ENCODE data around the gene CSNK1D. TPM values are rescaled to one million over a fixed set of nuclear protein-coding genes. Genes with fewer than 3 reads are reported as not detected.

CSNK1D gene
- total and polyA plus RNA-seq, 10 of the 15 experiments (the other 5 are each of a cell fraction or from before 2014, with no cell fraction given): 5.7 to 105 (median 58.1) TPM

GRCh38 chr17:82228278-82228841 is 45.1 kb downstream of the CSNK1D start (continued):
- no peak for TF ChIP-seq RB1 (IDR thresholded peaks at IDR 0.05; ENCODE audit: borderline replicate concordance)
- TF ChIP-seq RELB (IDR thresholded peaks at IDR 0.05; ENCODE audit: low read depth): 0 out of 2 replicates have a peak, but pooled peaks have one; percentile 34
- TF ChIP-seq CBFB (IDR thresholded peaks at IDR 0.05; ENCODE audit: low read depth): no peak
- no peak for TF ChIP-seq MYB (IDR thresholded peaks at IDR 0.05; ENCODE audit: borderline replicate concordance, low read depth, low read length)
- no peak for TF ChIP-seq ZNF622 (IDR thresholded peaks at IDR 0.05)
- TF ChIP-seq NR2C1 (IDR thresholded peaks at IDR 0.05): no peak
- no peak for TF ChIP-seq NFIC (IDR thresholded peaks at IDR 0.05; ENCODE audit: low read depth, low read length)
- TF ChIP-seq HDGF (IDR thresholded peaks at IDR 0.05): peak; percentile 44; the same call in 1 of the 2 replicates
- TF ChIP-seq GATAD2B (conservative IDR thresholded peaks at IDR 0.05; ENCODE audit: low read depth): peak; percentile 43
- no peak for TF ChIP-seq SREBF1 (IDR thresholded peaks at IDR 0.05; ENCODE audit: low read length)
- no peak for TF ChIP-seq POLR2AphosphoS5 (IDR thresholded peaks at IDR 0.05; ENCODE audit: low read length)
- no peak for TF ChIP-seq ASH2L (IDR thresholded peaks at IDR 0.05; ENCODE audit: borderline replicate concordance, low read depth)
- no peak for TF ChIP-seq PAX8 (IDR thresholded peaks at IDR 0.05)
- no peak for TF ChIP-seq HDAC6 (IDR thresholded peaks at IDR 0.05; ENCODE audit: unreplicated experiment)
- TF ChIP-seq NFXL1 (IDR thresholded peaks at IDR 0.05; ENCODE audit: borderline replicate concordance): 0 out of 2 replicates have a peak, but pooled peaks have one; percentile 37
- no peak for TF ChIP-seq SMARCA5 (IDR thresholded peaks at IDR 0.05)
- no peak for TF ChIP-seq BMI1 (IDR thresholded peaks at IDR 0.05; ENCODE audit: borderline replicate concordance)
- TF ChIP-seq EP300 (IDR thresholded peaks at IDR 0.05; ENCODE audit: borderline replicate concordance in 1 of 2, control insufficient read depth in 1 of 2, low read depth in 2 of 2, low read length in 2 of 2): no peak
- 0 out of 2 replicates have a peak, but pooled peaks have one; percentile 14 for TF ChIP-seq YY1 (IDR thresholded peaks at IDR 0.05; ENCODE audit: low read depth, low read length)
- TF ChIP-seq SMAD5 (IDR thresholded peaks at IDR 0.05; ENCODE audit: low read depth): no peak; the same call in 1 of the 2 replicates
- no peak for TF ChIP-seq ZNF592 (IDR thresholded peaks at IDR 0.05)
- no peak for TF ChIP-seq RAD51 (IDR thresholded peaks at IDR 0.05)
- no peak for TF ChIP-seq ZNF384 (IDR thresholded peaks at IDR 0.05; ENCODE audit: borderline replicate concordance, low read depth, low read length)
- no peak for TF ChIP-seq EGR1 (IDR thresholded peaks at IDR 0.05; ENCODE audit: borderline replicate concordance in 1 of 2, low read depth in 2 of 2, low read length in 2 of 2)
- no peak for TF ChIP-seq USF2 (IDR thresholded peaks at IDR 0.05; ENCODE audit: borderline replicate concordance, low read depth, low read length)
- TF ChIP-seq IKZF1 (conservative IDR thresholded peaks at IDR 0.05): peak; percentile 94
- TF ChIP-seq KDM1A (IDR thresholded peaks at IDR 0.05; ENCODE audit: borderline replicate concordance): no peak

Data from GM12878 (cell line).